ENCODE results near the gene FXYD3.

DNA sequence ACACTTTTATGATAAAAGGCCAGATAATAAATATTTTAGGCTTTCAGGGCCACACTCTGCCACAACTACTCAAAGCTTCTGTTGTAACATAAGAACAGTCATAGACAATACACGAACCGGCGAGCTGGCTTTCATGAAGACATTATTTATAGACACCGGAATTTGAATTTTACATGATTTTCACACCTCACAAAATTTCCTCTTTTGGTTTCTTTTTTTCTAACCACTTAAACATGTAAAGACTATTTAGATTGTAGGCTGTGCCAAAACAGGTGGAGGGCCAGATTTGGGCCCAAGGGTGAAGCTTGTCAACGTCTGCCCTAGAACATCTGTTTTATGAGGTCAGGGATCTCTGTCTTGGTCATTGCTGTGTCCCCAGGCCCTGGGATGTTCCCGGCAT lies 29.7 kb upstream of the FXYD3 start:
- TF ChIP-seq NR2F2 (IDR thresholded peaks at IDR 0.05) (no peak), RAD21 (IDR thresholded peaks at IDR 0.05) (no peak), YY1 (IDR thresholded peaks at IDR 0.05) (no peak), SP1 (IDR thresholded peaks at IDR 0.05) (no peak)
- TF ChIP-seq, protein P1, sequence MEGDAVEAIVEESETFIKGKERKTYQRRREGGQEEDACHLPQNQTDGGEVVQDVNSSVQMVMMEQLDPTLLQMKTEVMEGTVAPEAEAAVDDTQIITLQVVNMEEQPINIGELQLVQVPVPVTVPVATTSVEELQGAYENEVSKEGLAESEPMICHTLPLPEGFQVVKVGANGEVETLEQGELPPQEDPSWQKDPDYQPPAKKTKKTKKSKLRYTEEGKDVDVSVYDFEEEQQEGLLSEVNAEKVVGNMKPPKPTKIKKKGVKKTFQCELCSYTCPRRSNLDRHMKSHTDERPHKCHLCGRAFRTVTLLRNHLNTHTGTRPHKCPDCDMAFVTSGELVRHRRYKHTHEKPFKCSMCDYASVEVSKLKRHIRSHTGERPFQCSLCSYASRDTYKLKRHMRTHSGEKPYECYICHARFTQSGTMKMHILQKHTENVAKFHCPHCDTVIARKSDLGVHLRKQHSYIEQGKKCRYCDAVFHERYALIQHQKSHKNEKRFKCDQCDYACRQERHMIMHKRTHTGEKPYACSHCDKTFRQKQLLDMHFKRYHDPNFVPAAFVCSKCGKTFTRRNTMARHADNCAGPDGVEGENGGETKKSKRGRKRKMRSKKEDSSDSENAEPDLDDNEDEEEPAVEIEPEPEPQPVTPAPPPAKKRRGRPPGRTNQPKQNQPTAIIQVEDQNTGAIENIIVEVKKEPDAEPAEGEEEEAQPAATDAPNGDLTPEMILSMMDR (IDR thresholded peaks at IDR 0.05; ENCODE audit: low read depth, low read length, missing input control), result no peak
- TF ChIP-seq, protein P2, sequence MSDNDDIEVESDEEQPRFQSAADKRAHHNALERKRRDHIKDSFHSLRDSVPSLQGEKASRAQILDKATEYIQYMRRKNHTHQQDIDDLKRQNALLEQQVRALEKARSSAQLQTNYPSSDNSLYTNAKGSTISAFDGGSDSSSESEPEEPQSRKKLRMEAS (IDR thresholded peaks at IDR 0.05), result no peak
- TF ChIP-seq, protein P3, sequence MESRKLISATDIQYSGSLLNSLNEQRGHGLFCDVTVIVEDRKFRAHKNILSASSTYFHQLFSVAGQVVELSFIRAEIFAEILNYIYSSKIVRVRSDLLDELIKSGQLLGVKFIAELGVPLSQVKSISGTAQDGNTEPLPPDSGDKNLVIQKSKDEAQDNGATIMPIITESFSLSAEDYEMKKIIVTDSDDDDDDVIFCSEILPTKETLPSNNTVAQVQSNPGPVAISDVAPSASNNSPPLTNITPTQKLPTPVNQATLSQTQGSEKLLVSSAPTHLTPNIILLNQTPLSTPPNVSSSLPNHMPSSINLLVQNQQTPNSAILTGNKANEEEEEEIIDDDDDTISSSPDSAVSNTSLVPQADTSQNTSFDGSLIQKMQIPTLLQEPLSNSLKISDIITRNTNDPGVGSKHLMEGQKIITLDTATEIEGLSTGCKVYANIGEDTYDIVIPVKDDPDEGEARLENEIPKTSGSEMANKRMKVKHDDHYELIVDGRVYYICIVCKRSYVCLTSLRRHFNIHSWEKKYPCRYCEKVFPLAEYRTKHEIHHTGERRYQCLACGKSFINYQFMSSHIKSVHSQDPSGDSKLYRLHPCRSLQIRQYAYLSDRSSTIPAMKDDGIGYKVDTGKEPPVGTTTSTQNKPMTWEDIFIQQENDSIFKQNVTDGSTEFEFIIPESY (IDR thresholded peaks at IDR 0.05), result no peak
- TF ChIP-seq, protein P4, sequence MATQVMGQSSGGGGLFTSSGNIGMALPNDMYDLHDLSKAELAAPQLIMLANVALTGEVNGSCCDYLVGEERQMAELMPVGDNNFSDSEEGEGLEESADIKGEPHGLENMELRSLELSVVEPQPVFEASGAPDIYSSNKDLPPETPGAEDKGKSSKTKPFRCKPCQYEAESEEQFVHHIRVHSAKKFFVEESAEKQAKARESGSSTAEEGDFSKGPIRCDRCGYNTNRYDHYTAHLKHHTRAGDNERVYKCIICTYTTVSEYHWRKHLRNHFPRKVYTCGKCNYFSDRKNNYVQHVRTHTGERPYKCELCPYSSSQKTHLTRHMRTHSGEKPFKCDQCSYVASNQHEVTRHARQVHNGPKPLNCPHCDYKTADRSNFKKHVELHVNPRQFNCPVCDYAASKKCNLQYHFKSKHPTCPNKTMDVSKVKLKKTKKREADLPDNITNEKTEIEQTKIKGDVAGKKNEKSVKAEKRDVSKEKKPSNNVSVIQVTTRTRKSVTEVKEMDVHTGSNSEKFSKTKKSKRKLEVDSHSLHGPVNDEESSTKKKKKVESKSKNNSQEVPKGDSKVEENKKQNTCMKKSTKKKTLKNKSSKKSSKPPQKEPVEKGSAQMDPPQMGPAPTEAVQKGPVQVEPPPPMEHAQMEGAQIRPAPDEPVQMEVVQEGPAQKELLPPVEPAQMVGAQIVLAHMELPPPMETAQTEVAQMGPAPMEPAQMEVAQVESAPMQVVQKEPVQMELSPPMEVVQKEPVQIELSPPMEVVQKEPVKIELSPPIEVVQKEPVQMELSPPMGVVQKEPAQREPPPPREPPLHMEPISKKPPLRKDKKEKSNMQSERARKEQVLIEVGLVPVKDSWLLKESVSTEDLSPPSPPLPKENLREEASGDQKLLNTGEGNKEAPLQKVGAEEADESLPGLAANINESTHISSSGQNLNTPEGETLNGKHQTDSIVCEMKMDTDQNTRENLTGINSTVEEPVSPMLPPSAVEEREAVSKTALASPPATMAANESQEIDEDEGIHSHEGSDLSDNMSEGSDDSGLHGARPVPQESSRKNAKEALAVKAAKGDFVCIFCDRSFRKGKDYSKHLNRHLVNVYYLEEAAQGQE (IDR thresholded peaks at IDR 0.05), result no peak

All from liver (tissue), 3 donors.